HepG2 (cell line): ENCODE data around the gene SLC1A2.

Experiments
- FOXP1 ChIP-seq, 2 experiments: fragments of 450-650 bp in 1 of 2; IDR thresholded peaks; 2 replicates each; pipeline ENCODE4 v1.6.1; 2017 to 2018; ENCODE audit warnings: antibody characterized with exemption in 1 of 2
- GABPA ChIP-seq, 2 experiments: IDR thresholded peaks; 2 replicates each; pipeline ENCODE4 v1.6.1; 2011 to 2016; ENCODE audit warnings: low read depth in 2 of 2, low read length in 1 of 2, missing biosample characterization in 1 of 2, missing genetic modification characterization in 1 of 2
- NFIC ChIP-seq: IDR thresholded peaks from 2 replicates; pipeline ENCODE4 v1.6.1; 2012; ENCODE audit warnings: mild to moderate bottlenecking, low read length, inconsistent platforms
- POLR2AphosphoS5 ChIP-seq: IDR thresholded peaks from 2 replicates; pipeline ENCODE4 v1.6.1; 2012; ENCODE audit warnings: low read depth, low read length
- SMARCE1 ChIP-seq: fragments of 450-650 bp; IDR thresholded peaks from 2 replicates; pipeline ENCODE4 v1.6.1; 2017; ENCODE audit warnings: borderline replicate concordance
- TF ChIP-seq, protein P1 (sequence below): sonication (generic); formaldehyde crosslinking; IDR thresholded peaks from 2 replicates; pipeline ENCODE4 v1.4.0; 2020; ENCODE audit warnings: mild to moderate bottlenecking, missing genetic modification reagents
- TF ChIP-seq, protein P2 (sequence below): sonication (generic); formaldehyde crosslinking; IDR thresholded peaks from 2 replicates; pipeline ENCODE4 v1.5.0; 2020; ENCODE audit warnings: mild to moderate bottlenecking, missing genetic modification reagents, moderate library complexity
- TF ChIP-seq, protein P3 (sequence below), 2 experiments: IDR thresholded peaks; 2 replicates each; pipeline ENCODE4 v1.6.1; 2011 to 2012; ENCODE audit warnings: low read length in 2 of 2, borderline replicate concordance in 1 of 2, low read depth in 1 of 2, mild to moderate bottlenecking in 1 of 2, moderate library complexity in 1 of 2
- TF ChIP-seq, protein P4 (sequence below): sonication (generic); formaldehyde crosslinking; IDR thresholded peaks from 2 replicates; pipeline ENCODE4 v1.9.0; 2021; ENCODE audit warnings: missing genetic modification reagents, mild to moderate bottlenecking, borderline replicate concordance

DNA sequence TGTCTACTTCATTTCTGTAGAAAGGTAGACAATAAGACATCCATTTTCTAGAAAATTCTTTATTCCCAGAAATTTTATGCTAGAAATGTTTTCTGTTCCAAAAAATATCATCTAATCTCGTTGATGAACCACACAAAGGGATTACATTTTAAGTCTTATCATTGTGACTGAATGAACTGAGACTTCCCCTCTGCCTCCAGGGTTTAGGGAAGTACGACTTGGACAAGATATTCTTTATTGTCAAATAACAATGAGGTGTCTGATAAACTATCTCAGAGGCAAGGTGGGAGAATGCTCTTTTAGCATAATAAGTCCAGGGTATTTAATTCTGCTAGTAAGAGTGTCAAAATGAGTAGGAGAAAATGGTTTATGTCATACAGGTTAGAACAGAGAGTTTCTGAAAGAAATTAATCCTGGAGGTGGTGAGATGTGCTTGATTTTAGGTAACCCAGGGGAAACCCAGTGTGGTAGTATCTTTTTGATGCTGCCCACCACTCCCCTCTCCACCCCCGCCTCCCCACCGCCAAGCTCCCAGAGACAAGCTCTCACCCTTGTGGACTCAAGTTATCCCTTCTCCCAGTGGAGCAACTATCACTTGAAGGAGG is 179.8 kb downstream of the SLC1A2 start:
- TF ChIP-seq, protein P1, sequence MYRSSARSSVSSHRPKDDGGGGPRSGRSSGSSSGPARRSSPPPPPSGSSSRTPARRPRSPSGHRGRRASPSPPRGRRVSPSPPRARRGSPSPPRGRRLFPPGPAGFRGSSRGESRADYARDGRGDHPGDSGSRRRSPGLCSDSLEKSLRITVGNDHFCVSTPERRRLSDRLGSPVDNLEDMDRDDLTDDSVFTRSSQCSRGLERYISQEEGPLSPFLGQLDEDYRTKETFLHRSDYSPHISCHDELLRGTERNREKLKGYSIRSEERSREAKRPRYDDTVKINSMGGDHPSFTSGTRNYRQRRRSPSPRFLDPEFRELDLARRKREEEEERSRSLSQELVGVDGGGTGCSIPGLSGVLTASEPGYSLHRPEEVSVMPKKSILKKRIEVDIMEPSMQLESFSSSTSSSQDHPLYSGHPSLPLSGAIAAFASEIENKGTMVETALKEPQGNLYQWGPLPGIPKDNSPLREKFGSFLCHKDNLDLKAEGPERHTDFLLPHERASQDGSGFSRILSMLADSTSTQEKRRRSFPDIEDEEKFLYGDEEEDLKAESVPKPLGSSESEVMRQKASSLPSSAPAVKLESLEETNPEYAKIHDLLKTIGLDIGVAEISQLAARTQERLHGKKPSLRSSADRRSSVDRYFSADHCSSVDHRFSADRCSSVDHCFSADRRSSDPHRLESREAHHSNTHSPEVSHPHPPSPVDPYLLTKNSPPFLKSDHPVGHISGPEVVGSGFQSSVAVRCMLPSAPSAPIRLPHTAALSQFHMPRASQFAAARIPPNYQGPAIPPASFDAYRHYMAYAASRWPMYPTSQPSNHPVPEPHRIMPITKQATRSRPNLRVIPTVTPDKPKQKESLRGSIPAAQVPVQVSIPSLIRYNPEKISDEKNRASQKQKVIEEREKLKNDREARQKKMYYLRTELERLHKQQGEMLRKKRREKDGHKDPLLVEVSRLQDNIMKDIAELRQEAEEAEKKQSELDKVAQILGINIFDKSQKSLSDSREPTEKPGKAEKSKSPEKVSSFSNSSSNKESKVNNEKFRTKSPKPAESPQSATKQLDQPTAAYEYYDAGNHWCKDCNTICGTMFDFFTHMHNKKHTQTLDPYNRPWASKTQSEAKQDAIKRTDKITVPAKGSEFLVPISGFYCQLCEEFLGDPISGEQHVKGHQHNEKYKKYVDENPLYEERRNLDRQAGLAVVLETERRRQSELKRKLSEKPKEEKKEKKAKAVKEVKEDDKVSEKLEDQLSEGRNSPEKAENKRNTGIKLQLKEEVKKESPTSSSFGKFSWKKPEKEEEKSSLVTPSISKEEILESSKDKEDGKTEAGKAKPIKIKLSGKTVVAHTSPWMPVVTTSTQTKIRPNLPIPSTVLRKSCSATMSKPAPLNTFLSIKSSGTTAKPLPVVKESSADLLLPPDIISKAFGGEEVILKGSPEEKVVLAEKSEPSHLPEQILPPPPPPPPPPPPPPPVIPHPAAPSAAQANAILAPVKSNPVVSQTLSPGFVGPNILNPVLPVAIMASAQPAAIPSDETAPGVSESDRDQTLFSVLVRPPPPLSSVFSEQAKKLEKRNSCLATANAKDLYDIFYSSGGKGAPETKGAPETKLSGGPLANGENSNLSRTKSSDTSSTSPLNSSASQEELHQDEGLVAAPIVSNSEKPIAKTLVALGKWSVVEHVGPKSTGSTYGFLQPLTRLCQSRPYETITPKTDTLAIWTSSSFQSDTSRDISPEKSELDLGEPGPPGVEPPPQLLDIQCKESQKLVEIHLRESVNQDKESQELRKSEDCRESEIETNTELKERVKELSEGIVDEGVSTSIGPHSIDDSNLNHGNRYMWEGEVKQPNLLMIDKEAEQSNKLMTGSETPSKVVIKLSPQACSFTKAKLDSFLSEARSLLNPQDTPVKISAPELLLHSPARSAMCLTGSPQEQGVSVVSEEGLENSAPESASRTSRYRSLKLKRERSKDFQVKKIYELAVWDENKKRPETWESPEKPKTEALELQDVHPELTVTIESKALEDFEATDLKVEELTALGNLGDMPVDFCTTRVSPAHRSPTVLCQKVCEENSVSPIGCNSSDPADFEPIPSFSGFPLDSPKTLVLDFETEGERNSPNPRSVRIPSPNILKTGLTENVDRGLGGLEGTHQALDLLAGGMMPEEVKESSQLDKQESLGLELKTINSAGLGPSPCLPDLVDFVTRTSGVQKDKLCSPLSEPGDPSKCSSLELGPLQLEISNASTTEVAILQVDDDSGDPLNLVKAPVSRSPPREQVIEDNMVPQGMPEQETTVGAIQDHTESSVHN = no peak
- TF ChIP-seq, protein P2, sequence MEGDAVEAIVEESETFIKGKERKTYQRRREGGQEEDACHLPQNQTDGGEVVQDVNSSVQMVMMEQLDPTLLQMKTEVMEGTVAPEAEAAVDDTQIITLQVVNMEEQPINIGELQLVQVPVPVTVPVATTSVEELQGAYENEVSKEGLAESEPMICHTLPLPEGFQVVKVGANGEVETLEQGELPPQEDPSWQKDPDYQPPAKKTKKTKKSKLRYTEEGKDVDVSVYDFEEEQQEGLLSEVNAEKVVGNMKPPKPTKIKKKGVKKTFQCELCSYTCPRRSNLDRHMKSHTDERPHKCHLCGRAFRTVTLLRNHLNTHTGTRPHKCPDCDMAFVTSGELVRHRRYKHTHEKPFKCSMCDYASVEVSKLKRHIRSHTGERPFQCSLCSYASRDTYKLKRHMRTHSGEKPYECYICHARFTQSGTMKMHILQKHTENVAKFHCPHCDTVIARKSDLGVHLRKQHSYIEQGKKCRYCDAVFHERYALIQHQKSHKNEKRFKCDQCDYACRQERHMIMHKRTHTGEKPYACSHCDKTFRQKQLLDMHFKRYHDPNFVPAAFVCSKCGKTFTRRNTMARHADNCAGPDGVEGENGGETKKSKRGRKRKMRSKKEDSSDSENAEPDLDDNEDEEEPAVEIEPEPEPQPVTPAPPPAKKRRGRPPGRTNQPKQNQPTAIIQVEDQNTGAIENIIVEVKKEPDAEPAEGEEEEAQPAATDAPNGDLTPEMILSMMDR (CRISPR knock-in tag) = no peak
- no peak for TF ChIP-seq SMARCE1
- no peak for TF ChIP-seq GABPA (IDR thresholded peaks at IDR 0.05; ENCODE audit: low read depth, low read length)
- TF ChIP-seq GABPA (CRISPR knock-in tag; IDR thresholded peaks at IDR 0.05; ENCODE audit: low read depth) = no peak
- TF ChIP-seq FOXP1 (IDR thresholded peaks at IDR 0.05) = no peak
- no peak for TF ChIP-seq FOXP1 (CRISPR knock-in tag; IDR thresholded peaks at IDR 0.05)
- TF ChIP-seq, protein P3, sequence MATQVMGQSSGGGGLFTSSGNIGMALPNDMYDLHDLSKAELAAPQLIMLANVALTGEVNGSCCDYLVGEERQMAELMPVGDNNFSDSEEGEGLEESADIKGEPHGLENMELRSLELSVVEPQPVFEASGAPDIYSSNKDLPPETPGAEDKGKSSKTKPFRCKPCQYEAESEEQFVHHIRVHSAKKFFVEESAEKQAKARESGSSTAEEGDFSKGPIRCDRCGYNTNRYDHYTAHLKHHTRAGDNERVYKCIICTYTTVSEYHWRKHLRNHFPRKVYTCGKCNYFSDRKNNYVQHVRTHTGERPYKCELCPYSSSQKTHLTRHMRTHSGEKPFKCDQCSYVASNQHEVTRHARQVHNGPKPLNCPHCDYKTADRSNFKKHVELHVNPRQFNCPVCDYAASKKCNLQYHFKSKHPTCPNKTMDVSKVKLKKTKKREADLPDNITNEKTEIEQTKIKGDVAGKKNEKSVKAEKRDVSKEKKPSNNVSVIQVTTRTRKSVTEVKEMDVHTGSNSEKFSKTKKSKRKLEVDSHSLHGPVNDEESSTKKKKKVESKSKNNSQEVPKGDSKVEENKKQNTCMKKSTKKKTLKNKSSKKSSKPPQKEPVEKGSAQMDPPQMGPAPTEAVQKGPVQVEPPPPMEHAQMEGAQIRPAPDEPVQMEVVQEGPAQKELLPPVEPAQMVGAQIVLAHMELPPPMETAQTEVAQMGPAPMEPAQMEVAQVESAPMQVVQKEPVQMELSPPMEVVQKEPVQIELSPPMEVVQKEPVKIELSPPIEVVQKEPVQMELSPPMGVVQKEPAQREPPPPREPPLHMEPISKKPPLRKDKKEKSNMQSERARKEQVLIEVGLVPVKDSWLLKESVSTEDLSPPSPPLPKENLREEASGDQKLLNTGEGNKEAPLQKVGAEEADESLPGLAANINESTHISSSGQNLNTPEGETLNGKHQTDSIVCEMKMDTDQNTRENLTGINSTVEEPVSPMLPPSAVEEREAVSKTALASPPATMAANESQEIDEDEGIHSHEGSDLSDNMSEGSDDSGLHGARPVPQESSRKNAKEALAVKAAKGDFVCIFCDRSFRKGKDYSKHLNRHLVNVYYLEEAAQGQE (IDR thresholded peaks at IDR 0.05; ENCODE audit: borderline replicate concordance in 1 of 2, low read depth in 1 of 2, low read length in 2 of 2) = no peak
- no peak for TF ChIP-seq NFIC
- TF ChIP-seq POLR2AphosphoS5 = no peak
- TF ChIP-seq, protein P4, sequence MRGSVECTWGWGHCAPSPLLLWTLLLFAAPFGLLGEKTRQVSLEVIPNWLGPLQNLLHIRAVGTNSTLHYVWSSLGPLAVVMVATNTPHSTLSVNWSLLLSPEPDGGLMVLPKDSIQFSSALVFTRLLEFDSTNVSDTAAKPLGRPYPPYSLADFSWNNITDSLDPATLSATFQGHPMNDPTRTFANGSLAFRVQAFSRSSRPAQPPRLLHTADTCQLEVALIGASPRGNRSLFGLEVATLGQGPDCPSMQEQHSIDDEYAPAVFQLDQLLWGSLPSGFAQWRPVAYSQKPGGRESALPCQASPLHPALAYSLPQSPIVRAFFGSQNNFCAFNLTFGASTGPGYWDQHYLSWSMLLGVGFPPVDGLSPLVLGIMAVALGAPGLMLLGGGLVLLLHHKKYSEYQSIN (CRISPR knock-in tag) = no peak
